GM21423 (cell line): ENCODE data around the gene SRBD1.

Source experiments
- ATAC-seq: cut with Tn5 transposase; IDR thresholded peaks from one replicate; pipeline ENCODE4 v1.9.1; 2021; ENCODE audit warnings: mild to moderate bottlenecking, moderate library complexity; ENCODE audit not compliant: unreplicated experiment

The SRBD1 gene

DNA sequence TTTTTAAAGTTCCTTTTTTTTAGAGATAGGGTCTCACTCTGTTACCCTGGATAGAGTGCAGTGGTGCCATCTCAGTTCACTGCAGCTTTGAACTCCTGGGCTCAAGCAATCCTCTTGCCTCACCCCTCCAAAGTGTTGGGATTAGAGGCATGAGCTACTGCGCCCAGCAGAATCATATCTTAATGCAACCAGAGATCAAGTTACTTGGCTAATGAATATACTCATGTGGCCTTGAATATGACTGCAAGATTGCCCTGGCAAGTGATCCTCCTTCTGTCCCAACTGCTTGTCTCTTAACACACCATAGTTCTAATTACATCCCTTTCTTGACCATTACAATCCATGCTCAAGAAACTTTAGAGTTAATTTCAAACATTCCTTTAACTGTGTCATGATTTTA, 133.5 kb downstream of the SRBD1 start:
- no peak for ATAC-seq

DNA sequence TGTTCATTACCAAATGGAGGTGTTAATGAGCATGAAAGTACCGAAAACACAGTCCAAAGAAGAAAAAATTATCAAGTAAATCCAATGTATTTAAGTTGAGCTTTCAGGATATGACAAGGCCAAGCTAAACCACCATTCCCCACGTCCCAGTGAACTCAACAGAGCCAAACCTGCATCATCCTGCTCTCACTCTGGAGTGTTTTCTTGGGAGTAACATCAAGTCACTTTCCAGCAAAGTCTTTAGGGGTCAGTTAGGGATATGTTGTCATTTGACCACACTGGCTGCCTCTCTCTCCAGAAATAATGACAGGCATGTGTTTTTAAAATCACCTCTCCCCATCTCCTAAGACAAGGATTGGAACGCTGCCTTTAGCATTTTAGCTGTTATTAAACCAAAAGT, 140.5 kb downstream of the SRBD1 start:
- no peak for ATAC-seq

DNA sequence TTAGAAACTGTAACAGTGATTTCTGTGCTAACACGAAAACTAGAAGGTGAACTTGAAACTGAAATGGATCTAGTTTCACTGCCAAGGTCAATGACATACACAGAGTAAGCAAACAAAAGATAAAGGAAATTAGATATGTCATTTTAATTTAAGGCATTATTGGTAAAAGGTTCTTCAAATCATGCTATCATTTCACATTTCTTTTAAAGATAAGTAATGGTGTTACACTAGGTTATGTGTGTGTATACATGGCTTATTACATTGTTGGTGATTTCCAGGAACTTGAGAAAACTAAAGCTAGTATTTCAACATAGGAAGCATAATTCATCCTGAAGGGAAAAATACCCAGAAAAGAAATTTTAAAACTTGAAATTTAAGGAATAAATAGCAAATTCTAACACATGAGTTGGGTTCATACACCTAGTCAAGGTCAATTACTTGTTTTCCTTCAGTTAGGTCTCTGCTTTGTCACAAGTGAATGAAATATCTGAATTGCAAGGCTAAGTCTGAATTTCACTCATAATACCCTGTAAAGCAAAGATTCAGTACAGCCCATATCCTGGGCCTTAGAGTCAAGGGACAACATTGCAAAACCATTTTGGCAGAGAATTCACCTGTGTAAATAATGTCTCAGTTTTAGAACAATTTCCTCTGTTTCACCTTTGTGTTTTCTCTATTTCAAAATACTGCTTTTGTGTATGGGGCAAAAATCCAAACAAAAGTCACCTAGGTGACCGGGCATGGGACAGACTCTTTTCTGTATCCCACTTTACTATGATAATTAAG, 141.6 kb downstream of the SRBD1 start:
- peak; percentile 44 for ATAC-seq

DNA sequence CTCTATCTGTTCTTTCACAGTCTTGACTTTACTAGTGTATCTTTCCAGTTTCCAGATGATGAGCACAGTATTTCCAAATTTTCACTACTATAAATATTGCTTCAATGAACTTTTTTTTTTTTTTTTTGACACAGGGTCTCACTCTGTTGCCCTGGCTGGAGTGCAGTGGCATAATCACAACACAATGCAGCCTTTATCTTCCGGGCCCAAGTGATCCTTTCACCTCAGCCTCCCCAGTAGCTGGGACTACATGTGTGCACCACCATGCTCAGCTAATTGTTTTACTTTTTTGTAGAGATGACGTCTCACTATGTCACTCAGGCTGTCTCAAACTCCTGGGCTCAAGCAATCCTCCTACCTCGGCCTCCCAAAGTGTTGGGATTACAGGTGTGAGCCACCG, 142.8 kb downstream of the SRBD1 start:
- ATAC-seq = no peak

DNA sequence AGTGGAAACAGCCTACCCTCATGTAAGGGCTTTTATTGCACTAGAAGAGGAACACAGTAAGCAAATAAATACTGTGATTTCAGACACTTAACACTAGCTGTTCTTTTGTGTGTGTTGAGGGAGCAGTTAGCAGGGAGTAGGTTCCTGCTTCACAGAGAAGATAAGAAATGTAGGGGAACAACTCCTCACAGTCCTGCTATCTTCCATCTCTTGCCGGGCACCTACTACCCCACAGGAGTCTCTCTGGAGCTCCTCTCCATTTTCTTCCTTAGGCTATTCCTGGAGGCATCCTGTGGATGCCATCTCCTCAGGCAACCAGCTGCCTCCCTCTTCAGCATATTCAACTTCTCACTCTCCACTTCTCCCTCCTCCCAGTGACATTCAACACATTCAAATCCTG, 145.0 kb downstream of the SRBD1 start:
- no peak for ATAC-seq

DNA sequence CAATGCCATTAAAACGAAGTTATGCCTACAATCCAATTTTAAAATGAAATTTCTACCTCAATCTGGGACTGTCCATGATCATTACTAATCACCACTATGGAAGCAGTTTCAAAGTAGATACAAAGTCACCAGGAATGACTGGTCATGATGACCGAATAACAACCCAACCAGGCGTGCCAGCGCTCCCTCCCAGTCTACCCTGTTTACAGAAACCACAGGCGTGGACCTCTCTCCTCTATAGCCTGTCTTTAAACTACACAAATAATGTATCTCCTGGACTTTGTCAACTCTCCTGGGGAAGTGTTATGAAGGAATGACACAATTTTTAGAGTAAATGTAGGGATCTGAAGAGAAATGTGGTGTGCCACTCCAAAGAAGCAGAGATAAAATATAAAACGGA, 150.2 kb downstream of the SRBD1 start:
- no peak for ATAC-seq

DNA sequence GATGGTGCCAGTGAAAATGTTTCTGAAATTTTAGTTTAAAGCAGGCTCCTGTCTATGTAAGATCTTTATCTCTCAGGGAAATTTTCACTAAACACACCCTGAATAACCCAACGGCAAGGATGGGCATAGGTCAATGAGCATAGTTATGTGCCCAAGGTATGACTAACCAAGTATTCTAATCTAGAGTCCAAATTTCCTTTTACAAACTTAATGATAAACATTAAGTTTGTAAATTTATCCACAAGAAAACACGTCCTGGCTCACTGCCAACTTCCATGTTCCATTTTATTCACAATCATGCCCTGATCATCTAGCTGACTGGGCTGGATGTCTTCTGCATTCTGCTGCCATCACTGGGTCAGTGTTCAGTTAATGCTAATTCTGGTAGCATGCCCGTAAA, 151.2 kb downstream of the SRBD1 start:
- ATAC-seq = no peak

DNA sequence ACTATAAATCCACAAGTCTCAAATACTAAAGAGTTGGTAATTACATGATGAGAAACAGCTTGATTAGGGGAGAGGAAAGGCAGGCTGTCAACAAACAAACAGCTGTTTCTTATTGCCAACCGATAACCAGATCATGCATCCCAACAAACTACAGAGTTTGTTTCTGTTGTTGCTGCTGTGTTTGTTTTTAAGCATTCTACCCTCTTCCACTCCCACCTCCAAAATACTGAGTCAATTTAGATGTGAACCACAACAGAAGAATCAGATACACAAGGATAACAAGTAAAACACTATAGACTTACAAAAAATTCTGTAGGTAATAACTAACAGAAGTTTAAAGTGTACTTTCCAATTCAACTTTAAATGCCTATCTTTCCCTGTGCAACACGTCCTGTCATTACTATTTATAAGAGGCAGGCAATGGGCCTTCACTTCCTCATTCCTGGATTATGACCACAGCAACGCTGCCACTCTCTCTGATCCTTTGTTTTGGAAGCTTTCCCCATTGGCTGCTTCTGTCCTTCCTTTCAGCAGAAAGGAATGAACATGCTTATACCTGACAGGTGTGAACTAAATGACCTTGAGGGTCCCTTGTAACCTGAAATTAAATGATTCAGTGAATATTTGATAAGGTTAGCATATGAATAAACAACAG, 152.0 kb downstream of the SRBD1 start:
- no peak for ATAC-seq

DNA sequence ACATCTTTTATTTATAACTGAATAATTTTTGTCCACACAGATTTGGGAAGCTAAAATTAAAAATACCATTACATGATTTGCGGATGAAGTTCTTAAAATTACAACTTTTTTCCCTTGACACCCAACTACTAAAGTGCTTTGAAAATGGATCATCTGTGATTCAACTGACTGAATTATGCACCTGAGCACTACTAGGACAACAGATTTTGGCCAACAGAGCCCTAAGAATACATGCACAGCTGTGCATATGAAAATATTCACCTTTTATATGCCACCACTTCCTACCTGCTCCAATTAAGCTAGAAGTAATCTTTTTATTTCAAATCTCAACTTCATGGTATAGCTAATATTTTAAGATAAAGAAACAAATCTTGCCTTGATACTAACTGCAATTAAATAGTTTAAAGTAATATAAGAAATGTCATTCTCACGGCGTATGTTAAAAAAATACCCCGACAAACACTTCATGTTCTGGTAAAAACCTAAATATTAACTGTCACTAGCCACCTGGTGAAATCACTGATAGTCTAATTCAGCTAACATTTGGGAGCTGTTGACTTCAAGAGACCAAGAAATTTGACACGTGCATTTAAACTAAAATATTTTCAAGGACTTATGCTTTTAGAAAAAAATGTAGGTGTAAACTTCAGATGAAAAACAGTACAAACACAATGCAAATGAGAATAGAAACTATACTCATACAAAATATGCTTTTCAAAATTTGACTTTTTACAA, 153.7 kb downstream of the SRBD1 start:
- ATAC-seq = no peak

DNA sequence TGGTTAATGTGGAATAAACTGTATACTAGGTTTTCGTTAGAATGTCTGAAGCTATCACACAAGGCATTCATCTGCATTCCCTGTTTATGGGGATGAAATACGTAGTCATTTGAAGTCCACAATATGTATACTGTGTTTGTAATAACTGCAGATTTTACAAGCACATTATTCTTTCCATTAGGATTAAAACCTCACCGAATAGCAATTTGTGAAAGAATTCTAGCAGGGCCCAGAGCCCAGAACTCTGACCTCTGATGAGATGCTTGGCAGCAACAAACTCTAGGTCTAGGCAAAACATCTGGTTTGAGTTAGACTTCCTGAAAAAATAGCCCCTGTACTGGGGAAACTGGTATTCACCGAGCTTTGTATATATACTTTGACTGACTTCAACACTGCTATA, 158.2 kb downstream of the SRBD1 start:
- no peak for ATAC-seq

DNA sequence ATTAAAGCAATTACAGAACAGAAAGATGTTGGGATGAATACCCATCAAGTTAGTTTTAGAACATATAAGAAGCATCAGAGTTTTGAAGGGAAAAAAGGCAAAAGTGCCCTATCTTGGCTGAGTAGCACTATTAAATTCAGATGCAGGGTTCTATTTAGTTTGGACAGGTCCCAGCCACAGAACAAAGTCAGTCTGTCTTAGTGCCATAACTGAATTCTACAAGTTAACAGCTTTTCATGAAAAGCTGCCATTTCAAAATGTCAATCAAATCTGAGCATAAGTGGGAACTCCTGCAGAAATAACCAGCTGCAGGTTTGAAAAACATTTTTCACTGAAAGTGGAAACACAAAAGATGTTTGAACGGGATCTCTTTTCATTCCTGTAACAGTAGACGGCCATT, 160.4 kb downstream of the SRBD1 start:
- ATAC-seq = no peak

DNA sequence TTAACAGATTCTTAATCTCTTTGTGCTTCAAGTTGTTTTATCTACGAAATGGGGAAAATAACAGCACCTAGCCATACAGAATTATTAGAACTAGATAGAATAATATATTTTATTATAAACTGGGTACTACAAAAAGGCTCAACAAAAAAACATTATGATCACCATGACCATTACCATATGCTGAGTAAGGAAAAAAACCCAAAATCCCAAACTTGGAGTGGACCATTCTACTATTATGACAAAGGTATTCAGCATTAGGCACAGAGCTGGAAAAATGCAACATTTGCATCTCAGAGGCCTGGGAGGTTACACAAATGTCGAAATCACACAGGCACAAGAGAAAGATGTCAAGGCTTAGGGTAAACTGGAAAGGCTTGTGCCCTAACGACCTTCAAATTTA, 162.8 kb downstream of the SRBD1 start:
- ATAC-seq = no peak

DNA sequence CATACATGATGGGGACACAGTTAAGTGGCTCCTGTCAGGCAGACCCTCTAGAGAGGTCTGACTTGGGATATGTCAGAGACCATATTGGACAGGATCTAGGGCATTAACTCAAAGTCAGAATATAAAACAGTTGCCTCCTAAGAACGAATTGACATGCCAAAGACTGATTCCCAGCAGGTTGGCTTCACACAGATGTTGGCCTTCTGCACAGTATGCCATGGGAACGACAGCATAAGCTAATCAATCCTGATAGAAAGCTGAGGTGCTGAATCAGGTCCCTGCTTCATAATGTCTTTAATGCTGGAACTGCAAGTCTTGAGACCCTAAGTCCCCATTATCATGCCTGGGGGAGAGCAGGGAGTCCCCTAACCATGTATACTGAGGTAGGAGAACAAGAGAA, 165.1 kb downstream of the SRBD1 start:
- no peak for ATAC-seq

DNA sequence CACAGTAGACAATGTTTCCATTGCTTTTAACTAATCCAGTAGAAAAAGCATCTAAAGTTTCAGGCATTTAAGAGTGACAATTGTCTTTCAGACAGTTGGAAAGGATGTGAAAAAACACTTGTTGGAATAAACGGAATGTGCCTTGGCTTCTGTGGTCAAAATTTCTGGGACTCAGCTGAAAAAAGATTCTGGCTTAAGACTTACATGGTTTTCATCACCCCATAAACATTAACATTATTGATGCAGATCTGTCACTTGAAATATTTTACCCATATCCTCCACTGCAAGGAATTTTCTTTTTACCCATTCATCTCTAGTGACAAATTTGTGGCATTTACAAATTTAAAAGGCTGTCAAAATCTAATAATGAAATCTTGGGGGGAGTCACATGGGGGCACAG, 166.0 kb downstream of the SRBD1 start:
- ATAC-seq = no peak

DNA sequence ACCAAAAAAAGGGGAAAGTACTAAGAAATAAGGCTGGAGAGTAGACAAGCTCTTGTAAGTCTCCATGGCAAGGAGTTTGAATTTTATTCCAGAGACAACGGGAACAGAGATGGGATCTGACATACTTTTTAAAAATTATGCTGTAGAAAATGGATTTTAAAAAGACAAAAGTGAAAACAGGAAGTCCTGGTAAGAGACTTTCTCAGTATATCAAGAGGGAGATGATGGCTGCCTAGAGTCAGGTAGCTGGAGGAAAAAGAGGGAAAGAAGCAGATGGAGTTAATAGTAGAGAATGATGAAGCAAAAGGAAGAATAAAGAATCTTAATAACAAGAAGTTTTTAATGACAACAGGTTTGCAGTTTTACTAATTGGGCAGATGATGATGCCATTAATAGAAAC, 168.1 kb downstream of the SRBD1 start:
- no peak for ATAC-seq

DNA sequence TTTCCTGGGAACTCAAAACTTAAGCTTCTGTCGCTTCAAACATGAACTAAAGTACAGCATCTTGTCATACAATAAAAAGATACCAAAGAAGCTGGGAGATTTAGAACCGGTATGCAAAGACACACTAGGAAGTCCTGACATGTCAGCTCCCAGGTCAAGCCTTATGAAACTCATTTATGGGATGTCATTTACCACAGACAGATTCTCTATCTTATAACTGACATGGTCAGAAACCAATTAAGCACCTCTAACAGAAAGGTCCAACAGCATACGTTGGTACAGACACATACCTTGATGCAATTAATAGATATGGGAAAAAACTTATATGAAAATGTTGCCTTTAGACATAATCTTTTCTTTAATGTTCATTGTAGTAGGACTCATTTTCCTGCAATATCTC, 169.0 kb downstream of the SRBD1 start:
- no peak for ATAC-seq

DNA sequence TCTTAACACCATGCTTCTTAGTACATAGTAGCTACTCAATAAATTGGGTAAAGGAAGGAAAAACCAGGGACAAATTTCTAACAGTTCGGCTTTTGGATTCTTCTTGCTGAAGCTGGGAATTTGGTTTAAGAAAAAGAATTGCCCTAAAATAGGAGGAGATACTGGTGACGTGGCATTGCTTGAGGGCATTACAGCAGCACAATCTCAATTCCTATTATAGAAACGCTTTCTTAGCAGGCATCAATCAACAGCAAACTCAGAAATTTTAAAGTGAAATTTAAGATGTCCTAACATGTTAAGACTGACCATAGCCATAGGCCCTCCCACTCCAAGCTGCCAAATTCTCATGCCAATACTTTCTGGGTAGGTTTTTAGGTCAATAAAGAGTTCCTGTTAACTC, 169.5 kb downstream of the SRBD1 start:
- ATAC-seq = no peak

DNA sequence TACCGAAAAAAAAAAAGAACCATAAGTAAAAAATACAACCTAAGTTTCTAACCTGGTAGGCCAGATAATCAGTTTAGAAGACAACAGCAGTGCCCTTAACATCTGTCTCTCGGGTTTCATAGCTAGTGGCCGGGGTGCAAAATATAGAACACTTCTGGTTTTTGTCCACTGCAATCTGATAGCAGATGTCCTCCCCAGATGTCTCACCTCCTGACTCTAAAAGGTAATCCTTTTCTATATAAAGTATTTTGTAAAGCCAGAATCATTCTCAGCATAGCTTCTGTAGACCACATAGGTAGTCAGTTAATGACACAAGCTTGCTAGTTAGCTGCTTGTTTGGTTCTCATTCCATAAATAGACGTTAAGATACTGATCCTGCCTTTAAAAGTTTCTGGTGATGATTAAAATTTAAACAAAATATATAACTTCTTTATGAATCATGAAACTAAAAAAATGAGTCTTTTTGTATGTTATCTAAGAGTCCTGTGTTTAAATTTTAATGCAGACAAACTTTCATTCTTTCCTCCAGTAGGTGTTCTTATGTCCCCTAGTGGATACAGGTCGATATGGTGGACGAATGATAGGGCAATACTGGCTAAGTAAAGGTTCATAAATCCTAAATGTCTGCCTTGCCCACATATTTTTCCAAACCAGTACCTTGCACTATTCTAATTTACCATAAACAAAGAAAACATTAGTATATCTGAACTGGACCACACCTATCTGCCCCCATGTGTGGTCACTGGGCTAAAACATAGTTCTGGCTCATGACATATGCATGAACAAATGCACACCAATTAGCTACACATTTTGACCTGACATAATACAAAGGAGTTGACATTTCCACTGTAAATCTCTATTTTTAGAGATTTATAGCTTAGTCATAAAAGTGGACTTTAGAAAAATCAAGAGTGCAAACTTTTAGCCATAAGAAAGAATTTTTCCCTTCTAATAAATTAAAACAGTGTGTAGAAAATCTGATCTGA, 171.0 kb downstream of the SRBD1 start:
- ATAC-seq = peak; percentile 73

DNA sequence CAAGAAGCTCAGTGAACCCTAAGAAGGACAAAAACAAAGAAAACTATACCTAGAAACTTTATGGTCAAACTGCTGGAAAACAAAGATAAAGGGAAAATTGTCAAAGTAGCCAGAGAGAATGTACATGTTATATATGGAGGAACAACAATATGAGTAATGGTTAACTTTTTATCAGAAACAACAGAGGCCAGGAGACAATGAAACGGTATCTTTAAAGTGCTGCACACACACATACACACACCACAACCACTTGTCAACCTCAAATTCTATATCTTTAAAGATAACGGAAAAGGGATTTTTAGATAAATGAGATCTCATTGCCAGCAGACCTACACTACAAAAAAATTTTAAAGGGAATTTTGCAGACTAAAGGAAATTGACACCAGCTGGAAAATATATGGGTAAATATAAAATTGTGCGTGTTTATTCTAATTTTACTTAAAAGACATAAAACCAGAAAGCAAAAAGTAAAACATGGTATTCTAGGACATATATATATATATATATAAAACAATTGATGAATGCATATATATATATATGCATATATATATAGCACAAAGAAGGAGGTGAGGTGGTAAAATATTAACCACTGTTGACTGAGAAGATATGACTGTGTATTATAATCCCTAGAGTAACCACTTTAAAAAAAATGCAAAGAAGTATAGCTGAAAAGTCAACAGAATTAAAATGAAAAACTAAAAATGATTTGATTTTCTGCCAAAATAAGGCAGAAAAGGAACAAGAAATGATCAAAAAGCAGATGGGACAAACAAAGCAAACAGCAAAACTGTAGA, 172.0 kb downstream of the SRBD1 start:
- ATAC-seq = no peak

DNA sequence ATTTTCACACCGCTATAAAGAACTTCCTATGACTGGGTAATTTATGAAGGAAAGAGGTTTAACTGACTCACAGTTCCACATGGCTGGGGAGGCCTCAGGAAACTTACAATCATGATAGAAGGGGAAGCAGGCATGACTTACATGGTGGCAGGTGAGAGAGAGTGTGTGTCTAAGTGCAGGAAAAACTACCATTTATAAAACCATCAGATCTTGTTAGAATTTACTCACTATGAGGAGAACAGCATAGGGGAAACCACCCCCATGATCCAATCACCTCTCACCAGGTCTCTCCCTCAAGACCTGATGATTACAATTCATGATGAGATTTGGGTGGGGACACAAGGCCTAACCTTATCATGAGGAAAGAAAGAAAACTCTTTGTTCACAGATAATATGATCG, 174.6 kb downstream of the SRBD1 start:
- no peak for ATAC-seq
